ENCODE results near the gene LMBRD2.
"Not testable (repeated sequence)": the region's sequence is repeated elsewhere in the genome, so short reads cannot be mapped to it uniquely, and the experiment has no call there.

LMBRD2 gene

DNA sequence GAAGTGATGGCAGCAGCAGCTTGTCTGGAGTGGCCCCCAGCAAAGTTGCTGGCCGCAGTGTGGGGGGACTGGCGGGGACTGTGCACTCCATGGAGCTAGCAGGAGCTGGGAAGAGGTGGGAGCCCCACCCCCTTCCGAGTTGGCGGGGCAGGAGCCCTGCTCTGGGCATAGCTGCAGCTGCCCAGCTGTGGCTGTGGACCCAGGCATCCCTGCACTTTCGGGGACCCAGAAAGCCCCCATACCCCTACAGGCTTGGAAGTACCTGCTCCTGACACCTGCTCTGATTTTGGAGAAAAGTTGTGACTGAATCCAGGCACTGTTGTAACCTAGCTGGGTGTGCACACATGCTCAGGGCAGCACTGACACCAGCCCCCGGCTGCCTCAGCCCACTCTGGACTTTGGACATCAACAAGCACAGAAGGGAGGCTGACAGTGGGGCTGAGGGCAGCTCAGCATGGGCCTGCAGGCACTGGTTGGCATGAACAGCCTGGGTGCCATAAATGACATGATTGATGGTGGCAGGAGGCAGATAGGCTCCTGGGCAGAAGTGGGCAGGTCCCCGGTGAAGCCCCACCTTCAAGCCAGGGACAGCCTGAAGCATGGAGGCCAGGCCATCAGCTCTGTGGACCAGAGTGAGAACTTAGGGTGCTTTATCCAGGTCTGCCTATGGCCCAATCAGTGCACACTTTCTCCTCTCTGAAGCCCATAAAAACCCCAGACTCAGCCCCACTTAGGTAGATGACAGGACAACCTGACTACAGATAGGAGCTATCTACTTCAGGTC, 12.6 kb downstream of the LMBRD2 start:
- Histone ChIP-seq H3K36me3 (peaks cover 19% of the 10 kb centered on the region), H3K27ac (no peak overlapping the region), H3K4me3 (ENCODE audit: low read depth, low read length) (no peak overlapping the region), H3K9me3 (ENCODE audit: severe bottlenecking) (no peaks in the 10 kb centered on the region), H3K27me3 (ENCODE audit: insufficient read depth, low read depth, severe bottlenecking) (no peaks in the 10 kb centered on the region)
- DNase-seq, result no peak
- TF ChIP-seq, protein P1, sequence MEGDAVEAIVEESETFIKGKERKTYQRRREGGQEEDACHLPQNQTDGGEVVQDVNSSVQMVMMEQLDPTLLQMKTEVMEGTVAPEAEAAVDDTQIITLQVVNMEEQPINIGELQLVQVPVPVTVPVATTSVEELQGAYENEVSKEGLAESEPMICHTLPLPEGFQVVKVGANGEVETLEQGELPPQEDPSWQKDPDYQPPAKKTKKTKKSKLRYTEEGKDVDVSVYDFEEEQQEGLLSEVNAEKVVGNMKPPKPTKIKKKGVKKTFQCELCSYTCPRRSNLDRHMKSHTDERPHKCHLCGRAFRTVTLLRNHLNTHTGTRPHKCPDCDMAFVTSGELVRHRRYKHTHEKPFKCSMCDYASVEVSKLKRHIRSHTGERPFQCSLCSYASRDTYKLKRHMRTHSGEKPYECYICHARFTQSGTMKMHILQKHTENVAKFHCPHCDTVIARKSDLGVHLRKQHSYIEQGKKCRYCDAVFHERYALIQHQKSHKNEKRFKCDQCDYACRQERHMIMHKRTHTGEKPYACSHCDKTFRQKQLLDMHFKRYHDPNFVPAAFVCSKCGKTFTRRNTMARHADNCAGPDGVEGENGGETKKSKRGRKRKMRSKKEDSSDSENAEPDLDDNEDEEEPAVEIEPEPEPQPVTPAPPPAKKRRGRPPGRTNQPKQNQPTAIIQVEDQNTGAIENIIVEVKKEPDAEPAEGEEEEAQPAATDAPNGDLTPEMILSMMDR (IDR thresholded peaks at IDR 0.05; ENCODE audit: low read depth, low read length), result no peak

DNA sequence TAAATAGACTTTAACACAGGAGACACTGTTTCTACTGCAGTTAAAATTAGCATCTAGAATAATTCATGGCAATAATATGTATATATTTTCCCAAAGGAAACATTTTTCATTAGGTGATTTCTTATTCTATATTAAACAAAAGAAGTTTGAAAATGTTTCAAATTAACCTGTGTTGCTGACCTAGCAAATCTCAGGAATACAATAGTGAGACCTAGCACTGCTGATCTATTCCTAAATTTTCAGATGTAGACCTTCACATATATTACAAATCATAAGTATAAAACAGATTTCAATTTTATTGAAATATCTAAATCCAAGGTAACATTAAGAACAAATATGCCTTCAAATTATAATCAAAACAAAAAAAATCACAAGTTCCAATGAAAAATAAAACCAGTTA, 15.1 kb downstream of the LMBRD2 start:
- no peak overlapping the region for H3K27ac ChIP-seq
- no peak for DNase-seq
- peaks cover 19% of the 10 kb centered on the region for H3K36me3 ChIP-seq
- no peak overlapping the region for H3K4me3 ChIP-seq (ENCODE audit: low read depth, low read length)
- TF ChIP-seq, protein P1 (IDR thresholded peaks at IDR 0.05; ENCODE audit: low read depth, low read length), result no peak
- H3K9me3 ChIP-seq (ENCODE audit: severe bottlenecking), result no peaks in the 10 kb centered on the region
- H3K27me3 ChIP-seq (ENCODE audit: insufficient read depth, low read depth, severe bottlenecking), result no peaks in the 10 kb centered on the region

DNA sequence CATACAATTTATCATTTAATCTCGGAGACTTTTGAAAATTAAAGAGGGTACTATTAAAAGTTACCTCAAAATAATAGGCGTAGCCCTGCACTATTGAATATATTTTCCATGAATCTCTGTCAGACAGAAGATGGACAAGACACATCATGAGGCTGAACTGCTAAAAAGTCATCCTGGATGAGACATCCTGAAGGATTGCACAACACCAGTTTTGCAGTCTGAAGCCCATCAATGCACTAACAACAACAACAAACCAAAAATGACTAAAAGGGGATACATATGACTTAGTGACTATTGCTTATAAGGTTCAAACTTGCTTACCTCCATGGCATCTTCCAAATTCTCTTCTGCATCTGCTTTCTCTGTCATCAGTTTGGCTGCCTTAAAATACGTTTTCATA, 15.7 kb downstream of the LMBRD2 start:
- H3K9me3 ChIP-seq (ENCODE audit: severe bottlenecking), result no peaks in the 10 kb centered on the region
- TF ChIP-seq, protein P1 (IDR thresholded peaks at IDR 0.05; ENCODE audit: low read depth, low read length), result no peak
- H3K27me3 ChIP-seq (ENCODE audit: insufficient read depth, low read depth, severe bottlenecking), result no peaks in the 10 kb centered on the region
- no peak overlapping the region for H3K27ac ChIP-seq
- no peak for DNase-seq
- peaks cover 17% of the 10 kb centered on the region for H3K36me3 ChIP-seq
- no peak overlapping the region for H3K4me3 ChIP-seq (ENCODE audit: low read depth, low read length)

DNA sequence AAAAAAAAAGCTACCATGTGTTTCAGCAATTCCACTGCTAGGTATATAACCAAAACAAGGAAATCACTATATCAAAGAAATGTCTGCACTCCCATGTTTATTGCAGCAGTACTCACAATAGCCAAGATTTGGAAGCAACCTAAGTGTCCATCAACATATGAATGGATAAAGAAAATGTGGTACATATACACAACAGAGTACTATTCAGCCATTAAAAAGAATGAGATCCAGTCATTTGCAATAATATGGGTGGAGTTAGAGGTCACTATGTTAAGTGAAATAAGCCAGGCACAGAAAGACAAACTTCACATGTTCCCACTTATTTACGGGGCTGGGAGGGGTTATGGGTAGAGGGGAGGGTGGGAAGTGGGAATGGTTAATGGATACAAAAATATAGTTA, 18.7 kb downstream of the LMBRD2 start:
- not testable (repeated sequence) for H3K4me3 ChIP-seq (ENCODE audit: low read depth, low read length); H3K27ac ChIP-seq; H3K36me3 ChIP-seq; H3K27me3 ChIP-seq (ENCODE audit: insufficient read depth, low read depth, severe bottlenecking); DNase-seq; H3K9me3 ChIP-seq (ENCODE audit: severe bottlenecking)

DNA sequence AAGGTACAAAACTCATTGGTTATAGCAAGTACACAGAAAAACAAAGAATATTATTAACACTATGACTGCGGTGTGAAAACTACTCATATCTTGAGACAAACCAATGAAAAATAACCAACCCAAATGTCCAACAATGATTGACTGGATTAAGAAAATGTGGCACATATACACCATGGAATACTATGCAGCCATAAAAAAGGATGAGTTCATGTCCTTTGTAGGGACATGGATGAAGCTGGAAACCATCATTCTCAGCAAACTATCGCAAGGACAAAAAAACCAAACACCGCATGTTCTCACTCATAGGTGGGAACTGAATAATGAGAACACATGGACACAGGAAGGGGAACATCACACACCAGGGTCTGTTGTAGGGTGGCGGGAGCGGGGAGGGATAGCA, 22.0 kb downstream of the LMBRD2 start:
- not testable (repeated sequence) for H3K27me3 ChIP-seq (ENCODE audit: insufficient read depth, low read depth, severe bottlenecking); H3K9me3 ChIP-seq (ENCODE audit: severe bottlenecking); H3K27ac ChIP-seq; DNase-seq; H3K4me3 ChIP-seq (ENCODE audit: low read depth, low read length); H3K36me3 ChIP-seq

DNA sequence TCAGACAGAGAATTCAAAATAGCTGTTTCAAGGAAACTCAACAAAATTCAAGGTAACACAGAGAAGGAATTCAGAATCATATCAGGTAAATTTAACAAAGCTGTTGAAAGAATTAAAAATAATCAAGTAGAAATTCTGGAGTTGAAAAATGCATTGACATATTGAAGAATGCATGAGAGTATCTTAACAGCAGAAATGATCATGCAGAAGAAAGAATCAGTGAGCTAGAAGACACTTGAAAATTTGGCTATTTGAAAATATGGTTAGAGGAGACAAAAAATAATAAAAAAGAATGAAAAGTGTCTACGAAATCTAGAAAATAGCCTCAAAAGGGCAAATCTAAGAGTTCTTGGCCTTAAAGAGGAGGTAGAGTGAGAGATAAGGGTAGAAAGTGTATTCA, 22.9 kb downstream of the LMBRD2 start:
- TF ChIP-seq, protein P1 (IDR thresholded peaks at IDR 0.05; ENCODE audit: low read depth, low read length), result no peak
- H3K27me3 ChIP-seq (ENCODE audit: insufficient read depth, low read depth, severe bottlenecking), result no peaks in the 10 kb centered on the region
- no peak overlapping the region for H3K4me3 ChIP-seq (ENCODE audit: low read depth, low read length)
- DNase-seq, result no peak
- no peaks in the 10 kb centered on the region for H3K9me3 ChIP-seq (ENCODE audit: severe bottlenecking)
- no peak overlapping the region for H3K27ac ChIP-seq
- H3K36me3 ChIP-seq, result no peaks in the 10 kb centered on the region

DNA sequence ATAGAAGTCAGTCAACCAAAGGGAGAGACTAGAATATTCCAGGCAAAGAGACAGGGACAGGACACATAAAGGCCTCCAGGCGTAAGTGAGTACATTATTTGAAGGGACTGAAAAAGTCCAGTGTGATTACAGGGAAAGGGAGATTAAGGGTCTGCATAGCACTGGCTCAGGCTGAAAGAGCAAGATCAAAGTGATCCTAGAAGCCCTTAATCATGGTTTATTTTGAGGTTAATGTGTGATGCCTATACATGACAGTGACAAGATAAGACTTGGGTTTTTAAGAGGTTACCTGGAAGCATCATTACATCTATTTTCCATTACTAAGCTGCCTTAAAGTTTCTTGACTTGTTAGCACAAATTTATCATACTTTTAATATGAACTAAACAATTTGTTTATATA, 25.8 kb downstream of the LMBRD2 start:
- DNase-seq, result no peak
- H3K27me3 ChIP-seq (ENCODE audit: insufficient read depth, low read depth, severe bottlenecking), result no peaks in the 10 kb centered on the region
- no peaks in the 10 kb centered on the region for H3K36me3 ChIP-seq
- TF ChIP-seq, protein P1 (IDR thresholded peaks at IDR 0.05; ENCODE audit: low read depth, low read length), result no peak
- H3K27ac ChIP-seq, result no peak overlapping the region
- no peaks in the 10 kb centered on the region for H3K9me3 ChIP-seq (ENCODE audit: severe bottlenecking)
- no peak overlapping the region for H3K4me3 ChIP-seq (ENCODE audit: low read depth, low read length)

All from WERI-Rb-1 (cell line).